ENCODE measurements around the gene RNF217.

DNA sequence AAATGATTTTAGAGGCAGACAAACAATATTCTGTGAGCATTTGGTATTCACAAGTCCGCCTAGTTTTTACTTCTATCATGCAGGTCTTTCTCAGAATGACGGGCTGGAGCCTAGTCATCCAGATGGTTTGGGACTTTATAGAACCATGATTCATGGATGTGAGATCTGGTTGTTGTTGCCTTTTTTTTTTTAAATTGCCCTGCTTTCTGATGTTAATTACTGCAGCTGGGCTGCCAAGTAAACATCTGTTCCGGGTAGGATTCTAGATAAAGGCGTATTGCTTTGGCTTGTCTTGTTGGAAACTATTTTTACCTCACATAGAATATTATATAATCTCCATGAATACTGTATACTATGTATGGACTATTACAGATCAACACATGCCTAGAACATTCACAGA lies 58.1 kb downstream of the RNF217 start:
- TF ChIP-seq, protein P1, sequence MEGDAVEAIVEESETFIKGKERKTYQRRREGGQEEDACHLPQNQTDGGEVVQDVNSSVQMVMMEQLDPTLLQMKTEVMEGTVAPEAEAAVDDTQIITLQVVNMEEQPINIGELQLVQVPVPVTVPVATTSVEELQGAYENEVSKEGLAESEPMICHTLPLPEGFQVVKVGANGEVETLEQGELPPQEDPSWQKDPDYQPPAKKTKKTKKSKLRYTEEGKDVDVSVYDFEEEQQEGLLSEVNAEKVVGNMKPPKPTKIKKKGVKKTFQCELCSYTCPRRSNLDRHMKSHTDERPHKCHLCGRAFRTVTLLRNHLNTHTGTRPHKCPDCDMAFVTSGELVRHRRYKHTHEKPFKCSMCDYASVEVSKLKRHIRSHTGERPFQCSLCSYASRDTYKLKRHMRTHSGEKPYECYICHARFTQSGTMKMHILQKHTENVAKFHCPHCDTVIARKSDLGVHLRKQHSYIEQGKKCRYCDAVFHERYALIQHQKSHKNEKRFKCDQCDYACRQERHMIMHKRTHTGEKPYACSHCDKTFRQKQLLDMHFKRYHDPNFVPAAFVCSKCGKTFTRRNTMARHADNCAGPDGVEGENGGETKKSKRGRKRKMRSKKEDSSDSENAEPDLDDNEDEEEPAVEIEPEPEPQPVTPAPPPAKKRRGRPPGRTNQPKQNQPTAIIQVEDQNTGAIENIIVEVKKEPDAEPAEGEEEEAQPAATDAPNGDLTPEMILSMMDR (IDR thresholded peaks at IDR 0.05 in 4 of 5, conservative IDR thresholded peaks at IDR 0.05 in 1 of 5) = no peak
- TF ChIP-seq POLR2A (IDR thresholded peaks at IDR 0.05) = no peak
